ENCODE measurements around the gene ADGRV1.

ADGRV1 gene

DNA sequence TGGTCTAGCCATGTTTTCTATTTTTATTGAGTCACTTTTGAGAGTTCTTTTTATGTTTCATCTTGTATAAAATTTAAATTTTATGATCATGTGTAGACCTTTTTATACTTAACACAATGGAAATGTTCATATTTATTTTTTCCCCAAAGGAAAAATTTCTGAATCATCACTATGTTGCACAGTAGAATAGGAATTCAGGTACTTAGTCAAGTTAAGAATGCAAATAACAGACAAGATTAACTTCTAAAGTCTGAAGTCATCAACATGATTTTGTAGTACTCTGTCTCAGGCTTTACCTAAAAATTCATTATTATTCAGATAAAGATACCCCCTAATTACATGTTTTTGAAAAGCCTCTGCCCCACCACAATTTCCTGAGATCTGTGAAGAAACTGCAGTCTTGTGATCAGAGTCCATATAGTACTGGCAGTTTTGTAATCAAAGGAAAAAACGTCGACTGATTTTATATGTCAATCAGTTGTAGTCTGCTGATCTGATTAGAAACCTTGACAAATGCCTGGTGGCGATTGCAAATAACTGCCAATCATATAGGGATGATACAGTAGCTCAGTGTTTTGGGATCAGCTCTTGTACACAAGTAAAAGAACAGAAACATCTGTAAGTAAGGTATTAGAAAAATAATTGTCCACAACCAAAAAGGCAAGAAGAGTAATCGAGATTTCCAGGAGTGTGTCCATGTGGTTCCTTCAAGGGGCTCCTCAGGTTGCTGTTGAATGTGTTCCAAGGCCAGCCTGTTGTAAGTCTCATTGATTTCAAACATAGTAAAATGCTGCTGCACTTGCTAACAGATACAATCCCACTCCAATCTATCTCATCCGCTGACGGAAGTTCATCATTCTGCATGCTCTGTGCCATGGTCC, 472.2 kb downstream of the ADGRV1 start:
- H2BK5ac ChIP-seq (ENCODE audit: low read depth, low read length, poor library complexity) = no peak overlapping the region
- H2AFZ ChIP-seq (ENCODE audit: insufficient read depth, low read length, poor library complexity) = no peak overlapping the region
- H3K27me3 ChIP-seq (ENCODE audit: insufficient read depth, low read length) = no peaks in the 10 kb centered on the region
- H3K4me2 ChIP-seq (ENCODE audit: low read length) = no peak overlapping the region
- no peak overlapping the region for H4K91ac ChIP-seq (ENCODE audit: low read depth, low read length)
- H2BK120ac ChIP-seq (ENCODE audit: insufficient read depth, low read length, poor library complexity) = no peak overlapping the region
- no peak overlapping the region for H3K9ac ChIP-seq (ENCODE audit: low read length)
- WGBS (ENCODE audit: extremely low coverage, insufficient coverage, insufficient read length) = no CpG with 5 or more reads among the region's 6 CpGs
- peaks cover 0 to 2% of the 10 kb centered on the region in 2 experiments for H3K4me1 ChIP-seq (ENCODE audit: control insufficient read depth in 1 of 2, insufficient read depth in 2 of 2, low read length in 2 of 2)
- DNase-seq = peak in 1 of 2 donors; percentile 60
- no peak overlapping the region for H2BK12ac ChIP-seq (ENCODE audit: low read length)
- H4K8ac ChIP-seq (ENCODE audit: low read depth, low read length) = no peak overlapping the region
- H4K12ac ChIP-seq (ENCODE audit: low read depth, low read length) = no peak overlapping the region
- no peak overlapping the region for H3K18ac ChIP-seq (ENCODE audit: low read length)
- H3K4me3 ChIP-seq (ENCODE audit: low read depth, low read length) = no peak overlapping the region
- no peaks in the 10 kb centered on the region for H3K9me3 ChIP-seq (ENCODE audit: insufficient read depth, low read depth, low read length)
- no peak overlapping the region for H2AK5ac ChIP-seq (ENCODE audit: low read length)
- H3K27ac ChIP-seq (ENCODE audit: low read depth, low read length) = no peak overlapping the region
- H3K79me2 ChIP-seq (ENCODE audit: control insufficient read depth, insufficient read depth, low read length, poor library complexity) = no peaks in the 10 kb centered on the region
- H3K79me1 ChIP-seq (ENCODE audit: low read length) = peaks cover 3% of the 10 kb centered on the region
- H3K14ac ChIP-seq (ENCODE audit: low read length) = no peak overlapping the region
- no peak overlapping the region for H3K23ac ChIP-seq (ENCODE audit: low read length)
- H3K4ac ChIP-seq (ENCODE audit: low read depth, low read length) = no peak overlapping the region
- no peaks in the 10 kb centered on the region for H3K36me3 ChIP-seq (ENCODE audit: control insufficient read depth in 1 of 2, insufficient read depth in 2 of 2, low read length in 2 of 2)

GRCh38 chr5:91031402-91031752, 472.8 kb downstream of the ADGRV1 start:
- Histone ChIP-seq H3K4me3 (ENCODE audit: low read depth, low read length) (no peak overlapping the region), H2BK120ac (ENCODE audit: insufficient read depth, low read length, poor library complexity) (no peak overlapping the region), H2AK5ac (ENCODE audit: low read length) (no peak overlapping the region), H3K23ac (ENCODE audit: low read length) (no peak overlapping the region), H3K4ac (ENCODE audit: low read depth, low read length) (no peak overlapping the region), H3K79me1 (ENCODE audit: low read length) (peaks cover 3% of the 10 kb centered on the region), H2AFZ (ENCODE audit: insufficient read depth, low read length, poor library complexity) (no peak overlapping the region), H4K8ac (ENCODE audit: low read depth, low read length) (no peak overlapping the region), H2BK5ac (ENCODE audit: low read depth, low read length, poor library complexity) (no peak overlapping the region), H3K4me1 (ENCODE audit: control insufficient read depth in 1 of 2, insufficient read depth in 2 of 2, low read length in 2 of 2) (peaks cover 0 to 2% of the 10 kb centered on the region in 2 experiments), H4K91ac (ENCODE audit: low read depth, low read length) (no peak overlapping the region), H3K9ac (ENCODE audit: low read length) (no peak overlapping the region), H3K79me2 (ENCODE audit: control insufficient read depth, insufficient read depth, low read length, poor library complexity) (no peaks in the 10 kb centered on the region), H3K14ac (ENCODE audit: low read length) (no peak overlapping the region), H3K4me2 (ENCODE audit: low read length) (no peak overlapping the region), H3K36me3 (ENCODE audit: control insufficient read depth in 1 of 2, insufficient read depth in 2 of 2, low read length in 2 of 2) (no peaks in the 10 kb centered on the region), H3K27ac (ENCODE audit: low read depth, low read length) (no peak overlapping the region), H2BK12ac (ENCODE audit: low read length) (no peak overlapping the region), H3K27me3 (ENCODE audit: insufficient read depth, low read length) (no peaks in the 10 kb centered on the region), H4K12ac (ENCODE audit: low read depth, low read length) (no peak overlapping the region), H3K9me3 (ENCODE audit: insufficient read depth, low read depth, low read length) (no peaks in the 10 kb centered on the region), H3K18ac (ENCODE audit: low read length) (no peak overlapping the region)
- DNase-seq = no peak
- WGBS (ENCODE audit: extremely low coverage, insufficient coverage, insufficient read length) = no CpG with 5 or more reads among the region's 1 CpG

GRCh38 chr5:91032125-91032524, 473.5 kb downstream of the ADGRV1 start:
- H2AFZ ChIP-seq (ENCODE audit: insufficient read depth, low read length, poor library complexity) = no peak overlapping the region
- no peak overlapping the region for H4K8ac ChIP-seq (ENCODE audit: low read depth, low read length)
- no peak overlapping the region for H3K14ac ChIP-seq (ENCODE audit: low read length)
- no peak overlapping the region for H2BK120ac ChIP-seq (ENCODE audit: insufficient read depth, low read length, poor library complexity)
- no peaks in the 10 kb centered on the region for H3K9me3 ChIP-seq (ENCODE audit: insufficient read depth, low read depth, low read length)
- H3K4ac ChIP-seq (ENCODE audit: low read depth, low read length) = no peak overlapping the region
- no peak overlapping the region for H3K4me2 ChIP-seq (ENCODE audit: low read length)
- no peak overlapping the region for H3K23ac ChIP-seq (ENCODE audit: low read length)
- no peak overlapping the region for H2BK5ac ChIP-seq (ENCODE audit: low read depth, low read length, poor library complexity)
- H3K27ac ChIP-seq (ENCODE audit: low read depth, low read length) = no peak overlapping the region
- H2BK12ac ChIP-seq (ENCODE audit: low read length) = no peak overlapping the region
- H2AK5ac ChIP-seq (ENCODE audit: low read length) = no peak overlapping the region
- no peaks in the 10 kb centered on the region for H3K27me3 ChIP-seq (ENCODE audit: insufficient read depth, low read length)
- peaks cover 0 to 2% of the 10 kb centered on the region in 2 experiments for H3K4me1 ChIP-seq (ENCODE audit: control insufficient read depth in 1 of 2, insufficient read depth in 2 of 2, low read length in 2 of 2)
- 100% methylated on average over 1 of the region's 5 CpGs for WGBS (ENCODE audit: extremely low coverage, insufficient coverage, insufficient read length)
- H4K91ac ChIP-seq (ENCODE audit: low read depth, low read length) = no peak overlapping the region
- peaks cover 3% of the 10 kb centered on the region for H3K79me1 ChIP-seq (ENCODE audit: low read length)
- H3K9ac ChIP-seq (ENCODE audit: low read length) = no peak overlapping the region
- H3K18ac ChIP-seq (ENCODE audit: low read length) = no peak overlapping the region
- H3K36me3 ChIP-seq (ENCODE audit: control insufficient read depth in 1 of 2, insufficient read depth in 2 of 2, low read length in 2 of 2) = no peaks in the 10 kb centered on the region
- no peak overlapping the region for H4K12ac ChIP-seq (ENCODE audit: low read depth, low read length)
- H3K4me3 ChIP-seq (ENCODE audit: low read depth, low read length) = no peak overlapping the region
- no peak for DNase-seq
- H3K79me2 ChIP-seq (ENCODE audit: control insufficient read depth, insufficient read depth, low read length, poor library complexity) = no peaks in the 10 kb centered on the region

DNA sequence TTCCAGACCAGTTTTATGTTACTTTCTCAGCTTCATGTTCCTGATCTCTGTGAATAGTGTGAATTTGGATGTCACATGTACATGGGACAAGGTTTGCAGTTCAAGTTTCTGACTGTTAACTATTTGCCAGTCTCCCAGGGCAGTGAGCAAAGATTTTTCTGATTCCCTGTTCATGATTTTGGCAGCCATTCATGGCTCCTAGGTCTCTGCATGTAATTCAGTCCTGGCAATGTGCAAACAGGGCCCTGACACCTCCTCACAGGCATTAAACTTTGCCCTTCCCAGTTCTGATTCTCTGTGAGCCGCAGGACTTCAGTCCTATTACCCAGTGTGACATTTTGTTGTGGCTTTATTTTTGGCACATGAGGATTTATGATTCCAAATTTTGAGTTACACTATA, 474.8 kb downstream of the ADGRV1 start:
- Histone ChIP-seq H3K9ac (ENCODE audit: low read length) (no peak overlapping the region), H2BK120ac (ENCODE audit: insufficient read depth, low read length, poor library complexity) (no peak overlapping the region), H3K27me3 (ENCODE audit: insufficient read depth, low read length) (no peaks in the 10 kb centered on the region), H2BK5ac (ENCODE audit: low read depth, low read length, poor library complexity) (no peak overlapping the region), H4K8ac (ENCODE audit: low read depth, low read length) (no peak overlapping the region), H2BK12ac (ENCODE audit: low read length) (no peak overlapping the region), H4K12ac (ENCODE audit: low read depth, low read length) (no peak overlapping the region), H2AFZ (ENCODE audit: insufficient read depth, low read length, poor library complexity) (no peak overlapping the region), H3K79me2 (ENCODE audit: control insufficient read depth, insufficient read depth, low read length, poor library complexity) (no peaks in the 10 kb centered on the region), H3K4me1 (ENCODE audit: control insufficient read depth in 1 of 2, insufficient read depth in 2 of 2, low read length in 2 of 2) (no peaks in the 10 kb centered on the region), H3K14ac (ENCODE audit: low read length) (no peak overlapping the region), H3K4ac (ENCODE audit: low read depth, low read length) (no peak overlapping the region), H2AK5ac (ENCODE audit: low read length) (no peak overlapping the region), H3K27ac (ENCODE audit: low read depth, low read length) (no peak overlapping the region), H3K4me3 (ENCODE audit: low read depth, low read length) (no peak overlapping the region), H3K9me3 (ENCODE audit: insufficient read depth, low read depth, low read length) (no peaks in the 10 kb centered on the region), H3K4me2 (ENCODE audit: low read length) (no peak overlapping the region), H3K79me1 (ENCODE audit: low read length) (peaks cover 2% of the 10 kb centered on the region), H3K18ac (ENCODE audit: low read length) (no peak overlapping the region), H3K36me3 (ENCODE audit: control insufficient read depth in 1 of 2, insufficient read depth in 2 of 2, low read length in 2 of 2) (no peaks in the 10 kb centered on the region), H4K91ac (ENCODE audit: low read depth, low read length) (no peak overlapping the region), H3K23ac (ENCODE audit: low read length) (no peak overlapping the region)
- no CpG with 5 or more reads among the region's 1 CpG for WGBS (ENCODE audit: extremely low coverage, insufficient coverage, insufficient read length)
- DNase-seq = no peak

Data from trophoblast cell (in vitro differentiated cells and primary cell).